Keratinocyte (primary cell): ENCODE results near the gene FOXQ1. TPM values are rescaled to one million over a fixed set of nuclear protein-coding genes. Genes with fewer than 3 reads are reported as not detected.

Experiments
- DNase-seq: peaks from one replicate; pipeline ENCODE4 v3.0.0-alpha.2; 2011; ENCODE audit warnings: low read depth, missing footprints, low spot score
- FAIRE-seq: peaks from 2 replicates; lab custom pipeline; 2011; peaks lifted over from hg19 to GRCh38; lab: Jason Lieb, UNC
- H2AFZ ChIP-seq: 2 replicates; pipeline ENCODE4 v1.6.0; 2012; ENCODE audit warnings: low read length, control low read depth, inconsistent platforms; ENCODE audit not compliant: control insufficient read depth
- H3K27ac ChIP-seq: 2 replicates; pipeline ENCODE4 v1.5.1; 2011; ENCODE audit warnings: low read length; ENCODE audit not compliant: control insufficient read depth, insufficient read depth
- H3K27me3 ChIP-seq: 3 replicates; pipeline ENCODE4 v1.6.0; 2011; ENCODE audit warnings: low read length; ENCODE audit not compliant: control insufficient read depth, insufficient read depth; ENCODE audit errors: extremely low read depth
- H3K36me3 ChIP-seq, 2 experiments: 2 replicates in 1 of 2; 3 replicates in 1 of 2; pipeline ENCODE4 v1.5.1; 2011; ENCODE audit warnings: low read length in 2 of 2, mild to moderate bottlenecking in 1 of 2; ENCODE audit not compliant: control insufficient read depth in 2 of 2, insufficient read depth in 2 of 2; ENCODE audit errors: extremely low read depth in 1 of 2
- H3K4me1 ChIP-seq: 3 replicates; pipeline ENCODE4 v1.5.1; 2011; ENCODE audit warnings: low read length; ENCODE audit not compliant: control insufficient read depth, insufficient read depth; ENCODE audit errors: extremely low read depth
- H3K4me2 ChIP-seq: 3 replicates; pipeline ENCODE4 v1.6.0; 2011; ENCODE audit warnings: low read depth, low read length; ENCODE audit not compliant: control insufficient read depth, insufficient read depth; ENCODE audit errors: extremely low read depth
- H3K4me3 ChIP-seq, 3 experiments: fragments of 200-600 bp in 1 of 3; sonication (generic) in 1 of 3; 2 replicates in 2 of 3; 3 replicates in 1 of 3; pipeline ENCODE4 v1.5.1; 2011 to 2016; ENCODE audit warnings: low read length in 3 of 3, mild to moderate bottlenecking in 3 of 3, control low read depth in 2 of 3, inconsistent platforms in 1 of 3, low read depth in 1 of 3, mixed read lengths in 1 of 3, mixed run types in 1 of 3, moderate library complexity in 1 of 3; ENCODE audit not compliant: control insufficient read depth in 2 of 3, insufficient read depth in 2 of 3; ENCODE audit errors: extremely low read depth in 1 of 3
- H3K79me2 ChIP-seq: 2 replicates; pipeline ENCODE4 v1.6.0; 2012; ENCODE audit warnings: low read length; ENCODE audit not compliant: control insufficient read depth, insufficient read depth
- H3K9ac ChIP-seq: 3 replicates; pipeline ENCODE4 v1.6.0; 2011; ENCODE audit warnings: low read length; ENCODE audit not compliant: control insufficient read depth, insufficient read depth; ENCODE audit errors: extremely low read depth
- H3K9me1 ChIP-seq: 3 replicates; pipeline ENCODE4 v1.6.0; 2011; ENCODE audit warnings: low read length; ENCODE audit not compliant: control insufficient read depth, insufficient read depth; ENCODE audit errors: extremely low read depth
- H3K9me3 ChIP-seq: 2 replicates; pipeline ENCODE4 v1.5.1; 2012; ENCODE audit warnings: low read depth, low read length; ENCODE audit not compliant: control insufficient read depth
- H4K20me1 ChIP-seq: 3 replicates; pipeline ENCODE4 v1.6.0; 2011; ENCODE audit warnings: low read length; ENCODE audit not compliant: control insufficient read depth, insufficient read depth; ENCODE audit errors: extremely low read depth
- EZH2 ChIP-seq: IDR thresholded peaks from one replicate; pipeline ENCODE4 v1.6.1; 2012; ENCODE audit warnings: inconsistent platforms, mild to moderate bottlenecking, low read length, moderate library complexity
- dilution Hi-C: fragments of 300-500 bp; cut with MboI; formaldehyde crosslinking; loops from one replicate; pipeline ENCODE4 v1.7.0; 2020; ENCODE audit warnings: low sequenced_read_pairs; ENCODE audit not compliant: extremely low pct_ligation_motif_present
- polyA plus RNA-seq, 5 experiments: library from polyadenylated mRNA; depleted of rRNA in 3 of 5; stranded (reverse) in 3 of 5; stranded (forward) in 1 of 5; unstranded in 1 of 5; fragments of >200 nt; gene quantifications; 1 replicate in 1 of 5; 2 replicates in 3 of 5; 3 replicates in 1 of 5; pipeline versions ENCODE4 v1.2.1 to v1.2.3, GENCODE V29; 2011 to 2012; ENCODE audit warnings: missing spikeins in 2 of 5, low read depth in 1 of 5, low replicate concordance in 1 of 5
- TF ChIP-seq, protein P1 (sequence below), 3 experiments: IDR thresholded peaks in 1 of 3; conservative IDR thresholded peaks in 1 of 3; optimal IDR thresholded peaks in 1 of 3; 2 replicates in 2 of 3; 3 replicates in 1 of 3; pipeline versions ENCODE3 to v1.5.1; 2011; ENCODE audit warnings: low read length in 3 of 3, mild to moderate bottlenecking in 3 of 3, moderate library complexity in 2 of 3, control low read depth in 1 of 3, inconsistent platforms in 1 of 3; ENCODE audit not compliant: insufficient read depth in 2 of 3; ENCODE audit errors: extremely low read depth in 1 of 3

FOXQ1 gene
- polyA plus RNA-seq, 1 donor (not counting 4 experiments of a cell fraction or from before 2014, with no cell fraction given): 5.4 TPM

DNA sequence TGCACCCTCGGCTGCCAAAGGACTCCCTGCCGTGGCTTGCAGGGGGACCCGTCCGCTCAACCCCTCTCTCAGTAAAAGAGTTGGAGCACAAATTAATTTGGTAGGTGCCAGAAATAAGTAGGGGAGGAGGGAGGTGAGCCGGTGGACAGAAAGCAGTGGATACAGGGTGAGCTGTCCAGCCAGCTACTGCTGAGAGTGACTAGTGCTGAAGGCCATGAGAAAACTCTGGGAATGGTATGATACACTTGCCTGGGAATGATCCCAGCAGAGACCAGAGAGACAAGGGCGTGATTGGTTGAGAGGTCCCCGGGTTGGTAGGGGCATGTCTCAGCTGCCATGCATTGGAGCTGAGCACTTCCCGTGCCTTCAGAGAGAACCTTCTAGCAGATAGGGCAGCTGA, 15.7 kb downstream of the FOXQ1 start:
- FAIRE-seq (no peak), DNase-seq (no peak)
- no peak overlapping the region for H3K9ac ChIP-seq
- TF ChIP-seq, protein P1, sequence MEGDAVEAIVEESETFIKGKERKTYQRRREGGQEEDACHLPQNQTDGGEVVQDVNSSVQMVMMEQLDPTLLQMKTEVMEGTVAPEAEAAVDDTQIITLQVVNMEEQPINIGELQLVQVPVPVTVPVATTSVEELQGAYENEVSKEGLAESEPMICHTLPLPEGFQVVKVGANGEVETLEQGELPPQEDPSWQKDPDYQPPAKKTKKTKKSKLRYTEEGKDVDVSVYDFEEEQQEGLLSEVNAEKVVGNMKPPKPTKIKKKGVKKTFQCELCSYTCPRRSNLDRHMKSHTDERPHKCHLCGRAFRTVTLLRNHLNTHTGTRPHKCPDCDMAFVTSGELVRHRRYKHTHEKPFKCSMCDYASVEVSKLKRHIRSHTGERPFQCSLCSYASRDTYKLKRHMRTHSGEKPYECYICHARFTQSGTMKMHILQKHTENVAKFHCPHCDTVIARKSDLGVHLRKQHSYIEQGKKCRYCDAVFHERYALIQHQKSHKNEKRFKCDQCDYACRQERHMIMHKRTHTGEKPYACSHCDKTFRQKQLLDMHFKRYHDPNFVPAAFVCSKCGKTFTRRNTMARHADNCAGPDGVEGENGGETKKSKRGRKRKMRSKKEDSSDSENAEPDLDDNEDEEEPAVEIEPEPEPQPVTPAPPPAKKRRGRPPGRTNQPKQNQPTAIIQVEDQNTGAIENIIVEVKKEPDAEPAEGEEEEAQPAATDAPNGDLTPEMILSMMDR (optimal IDR thresholded peaks at IDR 0.05 in 1 of 3, IDR thresholded peaks at IDR 0.05 in 1 of 3, conservative IDR thresholded peaks at IDR 0.05 in 1 of 3; ENCODE audit: extremely low read depth in 1 of 3, insufficient read depth in 2 of 3, low read length in 3 of 3): no peak
- no peak for TF ChIP-seq EZH2
- peak overlapping the region; percentile 23 for H3K27ac ChIP-seq
- H3K27me3 ChIP-seq: no peaks in the 10 kb centered on the region
- no peak overlapping the region for H3K4me3 ChIP-seq
- no peaks in the 10 kb centered on the region for H4K20me1 ChIP-seq
- no peak overlapping the region for H3K4me2 ChIP-seq
- peaks cover 52% of the 10 kb centered on the region for H3K4me1 ChIP-seq
- H2AFZ ChIP-seq: no peak overlapping the region
- H3K79me2 ChIP-seq: no peaks in the 10 kb centered on the region
- H3K9me3 ChIP-seq: no peaks in the 10 kb centered on the region
- no peaks in the 10 kb centered on the region for H3K36me3 ChIP-seq
- dilution Hi-C loops: no loop called here
- peaks cover 3% of the 10 kb centered on the region for H3K9me1 ChIP-seq

DNA sequence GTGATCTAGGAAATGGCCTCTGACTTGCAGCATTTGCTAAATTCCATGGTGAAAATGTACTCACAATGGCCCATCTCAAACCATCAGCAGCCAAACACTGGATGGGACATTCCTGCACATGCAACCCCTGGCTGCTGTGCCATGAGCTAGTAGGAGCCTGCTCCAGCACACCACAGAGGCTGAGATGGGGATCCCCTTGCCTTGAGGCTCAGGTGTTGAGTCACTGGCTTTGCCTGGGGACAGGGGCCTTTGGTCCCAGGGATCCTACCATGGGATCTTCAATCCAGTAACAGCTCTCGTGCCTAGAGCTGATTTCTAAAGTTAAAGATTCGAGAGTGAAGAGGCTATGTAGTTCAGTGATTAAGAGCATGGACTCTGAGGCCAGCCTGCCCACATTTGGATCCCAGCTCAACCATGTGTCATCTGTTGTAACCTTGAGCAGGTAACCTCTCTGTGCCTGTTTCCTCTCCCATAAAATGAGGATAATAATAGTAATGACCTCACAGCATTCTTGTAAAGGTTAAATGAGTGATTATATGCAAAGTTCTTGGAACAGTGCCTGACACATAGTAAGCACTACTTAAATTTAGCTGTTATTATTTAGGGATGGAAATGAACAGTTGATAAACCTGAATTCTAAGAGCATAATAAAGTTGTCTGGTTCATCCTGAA, 16.4 kb downstream of the FOXQ1 start:
- H3K4me3 ChIP-seq: no peak overlapping the region
- no peaks in the 10 kb centered on the region for H4K20me1 ChIP-seq
- no peaks in the 10 kb centered on the region for H3K9me3 ChIP-seq
- H3K9ac ChIP-seq: no peak overlapping the region
- H3K36me3 ChIP-seq: no peaks in the 10 kb centered on the region
- H3K9me1 ChIP-seq: peaks cover 3% of the 10 kb centered on the region
- dilution Hi-C loops: no loop called here
- H3K4me2 ChIP-seq: no peak overlapping the region
- H3K79me2 ChIP-seq: no peaks in the 10 kb centered on the region
- H3K27ac ChIP-seq: peak overlapping the region; percentile 23
- no peak for TF ChIP-seq EZH2
- TF ChIP-seq, protein P1 (optimal IDR thresholded peaks at IDR 0.05 in 1 of 3, IDR thresholded peaks at IDR 0.05 in 1 of 3, conservative IDR thresholded peaks at IDR 0.05 in 1 of 3; ENCODE audit: extremely low read depth in 1 of 3, insufficient read depth in 2 of 3, low read length in 3 of 3): no peak
- FAIRE-seq (no peak), DNase-seq (no peak)
- H2AFZ ChIP-seq: no peak overlapping the region
- H3K4me1 ChIP-seq: peaks cover 48% of the 10 kb centered on the region
- H3K27me3 ChIP-seq: no peaks in the 10 kb centered on the region
